CD4-positive, alpha-beta T cell treated with Interleukin-1 beta for 1 hour (primary cell): ENCODE measurements around the gene C19orf73.
"Not testable (repeated sequence)": the region's sequence is repeated elsewhere in the genome, so short reads cannot be mapped to it uniquely, and the experiment has no call there.

ENCODE experiments used
- DNase-seq, 2 donors: peaks; one replicate each; pipeline ENCODE4 v3.0.0-alpha.2; 2020 to 2022

C19orf73 gene

GRCh38 chr19:49148784-49149651, 30.1 kb upstream of the C19orf73 start:
- peak; percentile 86 for DNase-seq

DNA sequence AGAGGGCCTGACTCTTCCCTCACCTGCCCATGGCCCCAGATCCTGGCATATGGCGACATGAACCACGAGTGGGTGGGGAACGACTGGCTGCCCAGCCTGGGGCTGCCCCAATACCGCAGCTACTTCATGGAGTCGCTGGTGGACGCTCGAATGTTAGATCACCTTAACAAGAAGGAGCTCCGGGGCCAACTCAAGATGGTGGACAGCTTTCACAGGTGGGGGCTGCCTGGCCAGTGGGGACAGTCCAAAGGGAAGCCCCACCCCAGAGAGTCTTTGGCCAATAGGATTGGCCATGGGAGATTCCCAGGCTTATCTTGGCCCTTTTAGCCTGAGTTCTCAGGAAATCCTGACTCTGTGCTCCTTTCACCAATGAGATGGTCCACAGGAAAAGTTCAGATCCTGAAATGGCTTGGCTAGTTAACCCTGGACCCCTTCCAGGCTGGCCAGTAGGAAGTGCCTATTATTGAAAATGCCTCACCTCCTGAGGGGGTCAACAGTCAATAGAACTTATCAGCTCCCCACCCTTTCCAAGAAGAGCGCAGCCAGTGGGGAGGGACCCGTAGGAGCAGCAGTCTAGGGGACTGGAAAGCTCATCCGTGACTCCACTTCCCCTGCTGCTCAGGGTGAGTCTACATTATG, 29.2 kb upstream of the C19orf73 start:
- no peak for DNase-seq

GRCh38 chr19:49146408-49146770, 27.4 kb upstream of the C19orf73 start:
- DNase-seq = not testable (repeated sequence)

DNA sequence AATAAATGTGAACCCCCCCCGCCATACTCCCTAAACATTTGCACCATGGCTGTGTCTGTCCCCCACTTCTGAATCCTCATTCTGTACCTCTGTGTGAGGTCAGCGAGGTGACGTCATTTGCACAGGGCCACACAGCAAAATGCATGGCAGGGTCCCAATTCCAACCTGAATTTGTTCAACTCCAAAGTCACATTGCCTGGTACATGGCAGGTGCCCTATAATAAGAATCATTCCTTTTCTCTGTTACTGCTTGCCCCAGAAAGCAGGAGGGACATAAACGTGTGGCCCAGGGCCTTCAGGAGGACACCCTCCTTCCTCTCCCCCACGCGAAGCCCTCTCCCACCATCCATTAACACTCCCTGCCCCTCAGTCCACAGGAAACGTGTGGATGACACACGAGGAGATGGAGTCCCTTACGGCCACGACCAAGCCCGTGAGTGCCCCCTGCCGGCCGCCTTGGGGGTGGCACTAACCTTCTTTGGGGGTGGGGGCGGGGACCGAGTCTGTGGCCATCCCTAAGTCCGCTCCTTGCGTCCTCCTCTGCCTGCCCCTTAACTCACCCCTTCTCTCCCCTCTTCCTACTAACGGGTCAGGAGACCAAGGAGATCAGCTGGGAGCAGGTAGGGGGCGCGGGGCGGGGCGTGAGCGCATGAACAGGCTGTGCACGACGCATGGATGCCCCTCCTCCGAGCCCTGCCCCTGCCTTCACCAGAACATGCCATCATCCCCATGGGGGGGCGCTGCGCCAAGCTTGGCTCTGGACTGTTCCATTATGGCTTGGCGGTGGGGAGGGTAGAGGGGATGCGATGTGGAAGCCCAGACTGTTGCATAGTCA, 26.8 kb upstream of the C19orf73 start:
- peak; percentile 70 to 75 for DNase-seq

- peak; percentile 61 to 73 for DNase-seq
Observed at GRCh38 chr19:49142866-49143335, 24.0 kb upstream of the C19orf73 start.

GRCh38 chr19:49141352-49141751, 22.4 kb upstream of the C19orf73 start:
- DNase-seq = no peak

DNA sequence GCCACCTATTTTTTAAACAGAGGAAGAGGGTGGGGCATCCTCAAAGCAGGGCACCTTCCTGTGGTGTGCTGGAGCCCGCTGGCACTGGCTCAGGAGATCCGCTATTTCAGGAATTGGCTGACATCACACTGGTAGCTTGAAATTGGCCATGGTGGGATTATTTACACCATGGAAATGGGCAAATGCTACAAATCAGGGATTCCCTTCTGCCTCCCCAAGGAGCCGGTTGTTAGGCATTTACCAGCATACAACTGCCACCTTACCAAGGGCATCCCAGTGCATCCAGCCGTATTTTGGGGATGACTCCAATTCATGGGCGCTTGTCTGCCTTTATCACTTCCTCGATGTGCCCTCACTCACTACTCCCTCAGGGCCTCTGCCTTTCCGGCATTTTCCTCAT, 22.0 kb upstream of the C19orf73 start:
- DNase-seq = no peak

DNA sequence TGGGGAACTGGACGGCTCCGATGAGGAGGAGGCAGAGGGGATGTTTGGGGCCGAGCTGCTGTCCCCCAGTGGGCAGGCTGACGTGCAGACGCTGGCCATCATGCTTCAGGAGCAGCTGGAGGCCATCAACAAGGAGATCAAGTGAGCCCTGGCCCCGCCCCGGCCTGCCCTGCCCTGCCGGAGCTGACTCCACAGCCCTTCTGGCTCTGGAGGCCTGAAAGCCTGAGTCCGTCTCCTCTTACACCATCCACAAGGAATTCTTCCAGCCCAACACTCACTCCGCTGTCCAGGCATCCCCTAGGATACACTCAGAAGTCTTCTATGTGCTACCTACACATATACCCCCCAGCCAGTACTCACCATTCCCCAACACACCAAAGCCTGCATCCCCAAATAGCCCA, 17.8 kb upstream of the C19orf73 start:
- no peak for DNase-seq

DNA sequence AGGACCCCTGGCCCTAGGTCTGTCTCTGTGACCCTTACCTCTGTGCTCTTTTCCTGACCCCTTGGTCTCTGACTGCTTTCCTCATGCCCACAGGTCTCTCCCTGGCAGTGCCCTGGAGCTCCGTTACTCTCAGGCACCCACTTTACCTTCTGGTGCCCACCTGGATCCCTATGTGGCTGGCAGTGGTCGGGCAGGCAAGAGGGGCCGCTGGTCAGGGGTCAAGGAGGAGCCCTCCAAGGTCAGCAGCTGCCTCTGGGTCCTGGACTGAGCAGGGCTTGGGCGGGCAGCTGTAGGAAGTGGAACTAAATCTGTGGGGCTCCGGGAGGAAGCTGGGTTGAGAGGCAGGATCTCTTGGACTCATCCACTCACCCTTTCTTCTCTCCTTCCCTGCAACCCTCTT, 16.7 kb upstream of the C19orf73 start:
- DNase-seq = no peak

DNA sequence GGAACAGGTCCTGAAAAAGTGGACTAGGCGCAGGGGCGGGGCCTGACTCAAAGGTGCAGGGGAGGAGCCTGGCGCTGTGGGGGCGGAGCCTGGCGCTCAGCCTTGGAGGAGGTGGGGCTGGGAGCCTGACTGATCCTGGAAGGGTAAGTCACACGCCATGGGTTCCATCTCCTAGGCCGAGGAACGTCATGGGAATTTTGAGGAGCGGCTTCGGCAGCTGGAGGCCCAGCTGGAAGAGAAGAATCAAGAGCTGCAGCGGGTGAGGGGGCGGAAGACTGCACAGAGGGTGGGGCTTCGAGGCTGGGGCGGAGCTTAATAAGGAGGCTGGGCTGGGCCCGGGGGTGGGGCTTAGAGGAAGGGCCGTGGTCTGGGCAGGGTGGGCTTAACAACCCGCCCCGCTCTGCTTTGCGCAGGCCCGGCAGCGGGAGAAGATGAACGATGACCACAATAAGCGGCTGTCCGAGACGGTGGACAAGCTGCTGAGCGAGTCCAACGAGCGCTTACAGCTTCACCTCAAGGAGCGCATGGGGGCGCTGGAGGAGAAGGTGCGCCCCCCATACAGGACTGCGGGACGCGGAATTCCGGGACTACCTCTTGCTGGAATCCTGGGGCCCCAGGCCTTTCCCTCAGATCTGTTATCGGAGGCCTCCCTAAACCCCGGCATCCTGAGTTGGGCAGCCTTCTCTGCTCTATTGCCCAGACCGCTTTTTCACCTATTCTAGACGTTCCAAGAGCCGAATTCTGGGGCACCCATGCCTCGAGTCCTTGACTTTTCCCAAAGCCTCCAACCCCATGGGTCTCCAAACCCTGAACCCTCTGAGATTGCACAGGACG, 14.9 kb upstream of the C19orf73 start:
- DNase-seq = peak; percentile 50 to 58

DNA sequence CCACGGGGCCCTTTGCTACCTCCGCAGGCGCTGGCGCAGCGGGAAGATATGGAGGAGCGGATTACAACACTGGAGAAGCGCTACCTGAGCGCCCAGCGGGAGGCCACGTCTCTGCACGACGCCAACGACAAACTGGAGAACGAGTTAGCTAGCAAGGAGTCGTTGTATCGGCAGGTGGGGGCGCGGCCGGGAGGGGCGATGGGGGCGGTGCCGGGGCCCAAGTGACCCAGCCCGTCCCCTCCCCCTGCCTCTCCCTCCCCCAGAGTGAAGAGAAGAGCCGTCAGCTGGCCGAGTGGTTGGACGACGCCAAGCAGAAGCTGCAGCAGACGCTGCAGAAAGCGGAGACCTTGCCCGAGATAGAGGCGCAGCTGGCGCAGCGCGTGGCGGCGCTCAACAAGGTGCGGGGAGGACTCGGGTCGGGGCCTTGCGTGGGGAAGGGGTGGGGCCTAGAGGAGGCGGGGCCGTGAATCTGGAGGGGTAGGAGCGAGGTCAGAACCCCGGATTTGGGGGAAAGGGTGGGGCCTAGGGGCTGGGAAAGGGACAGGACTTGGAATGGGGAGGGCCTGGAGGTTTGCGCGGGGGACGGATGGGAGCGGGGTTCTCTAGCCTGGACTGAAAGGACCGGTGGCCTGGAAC, 14.1 kb upstream of the C19orf73 start:
- DNase-seq = peak; percentile 42 to 45

DNA sequence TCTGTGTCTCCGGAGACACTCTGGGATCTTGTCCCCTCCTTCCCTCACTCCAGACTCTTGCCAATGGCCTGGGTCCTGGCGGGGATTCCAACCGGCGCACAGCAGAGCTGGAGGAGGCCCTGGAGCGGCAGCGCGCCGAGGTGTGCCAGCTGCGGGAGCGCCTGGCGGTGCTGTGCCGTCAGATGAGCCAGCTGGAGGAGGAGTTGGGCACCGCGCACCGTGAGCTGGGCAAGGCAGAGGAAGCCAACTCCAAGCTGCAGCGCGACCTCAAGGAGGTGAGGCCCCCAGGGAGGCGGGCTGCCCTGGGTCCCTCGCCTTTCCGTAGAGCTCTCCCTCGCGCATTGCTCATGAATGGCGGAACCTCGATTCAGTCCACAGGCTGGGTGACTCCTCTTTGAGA, 11.4 kb upstream of the C19orf73 start:
- DNase-seq = no peak

- no peak for DNase-seq
Observed at GRCh38 chr19:49129238-49129583, 10.3 kb upstream of the C19orf73 start.

DNA sequence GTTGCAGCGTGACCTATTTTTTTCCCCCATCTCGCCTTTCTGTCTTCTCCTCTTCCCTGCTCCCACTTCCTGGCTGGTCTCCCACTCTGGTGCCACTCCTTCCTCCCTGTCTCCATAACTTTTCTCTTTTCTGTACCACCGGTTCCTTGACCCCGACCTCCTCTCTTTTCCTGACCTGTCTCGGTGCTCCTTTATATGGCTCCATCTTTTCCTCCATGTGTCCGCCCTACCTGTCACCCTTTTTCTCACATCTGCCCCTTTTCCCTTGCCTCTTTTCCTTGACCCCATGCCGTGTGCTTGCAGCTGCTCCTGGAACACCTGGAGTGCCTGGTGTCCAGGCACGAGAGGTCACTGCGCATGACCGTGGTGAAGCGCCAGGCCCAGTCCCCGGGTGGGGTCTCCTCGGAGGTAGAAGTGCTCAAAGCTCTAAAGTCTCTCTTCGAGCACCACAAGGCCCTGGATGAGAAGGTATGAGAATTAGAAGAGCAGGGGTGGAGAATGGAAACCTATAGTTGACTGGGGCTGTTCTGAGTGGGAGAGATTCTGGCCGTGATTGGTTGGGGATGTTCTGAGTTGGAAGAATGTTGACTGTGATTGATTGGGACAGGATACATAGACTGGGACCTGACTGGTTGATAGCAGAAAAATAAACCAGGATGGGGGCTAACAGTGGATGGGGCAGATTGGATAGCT, 9.7 kb upstream of the C19orf73 start:
- DNase-seq = no peak

- DNase-seq = peak; percentile 95 to 96
Observed at GRCh38 chr19:49127674-49128544, 9.0 kb upstream of the C19orf73 start.

DNA sequence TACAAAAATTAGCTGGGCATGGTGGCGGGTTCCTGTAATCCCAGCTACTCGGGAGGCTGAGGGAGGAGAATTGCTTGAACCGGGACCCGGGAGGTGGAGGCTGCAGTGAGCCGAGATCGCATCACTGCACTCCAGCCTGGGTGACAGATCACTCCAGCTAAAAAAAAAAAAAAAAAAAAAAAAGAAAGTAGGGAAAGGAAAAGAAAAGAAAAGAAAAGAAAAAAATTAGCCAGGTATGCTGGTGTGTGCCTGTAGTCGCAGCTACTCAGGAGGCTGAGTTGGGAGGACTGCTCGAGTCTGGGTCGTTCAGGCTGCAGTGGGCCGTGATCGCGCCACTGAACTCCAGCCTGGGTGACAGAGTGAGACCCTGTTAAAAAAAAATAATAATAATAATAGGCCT, 8.3 kb upstream of the C19orf73 start:
- DNase-seq = not testable (repeated sequence)

DNA sequence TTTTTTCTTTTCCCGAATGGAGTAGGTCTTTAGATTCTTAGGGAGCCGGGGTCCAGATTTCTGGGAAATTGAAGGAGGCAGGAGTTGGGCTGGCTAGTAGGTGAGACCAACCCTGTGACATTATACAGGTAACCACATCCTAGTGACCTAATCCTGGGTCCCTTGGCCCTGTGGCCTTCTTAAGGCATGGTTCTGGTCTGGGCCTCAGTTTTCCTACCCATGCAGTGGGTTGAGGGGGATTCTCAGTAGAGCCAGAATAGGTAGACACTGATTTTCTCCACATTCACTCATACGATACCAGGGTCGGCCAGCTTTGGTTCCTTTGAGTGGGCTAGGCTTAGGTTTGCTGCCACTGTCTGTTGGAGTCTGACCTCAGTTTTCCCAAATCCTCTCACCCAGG, 7.6 kb upstream of the C19orf73 start:
- DNase-seq = no peak

DNA sequence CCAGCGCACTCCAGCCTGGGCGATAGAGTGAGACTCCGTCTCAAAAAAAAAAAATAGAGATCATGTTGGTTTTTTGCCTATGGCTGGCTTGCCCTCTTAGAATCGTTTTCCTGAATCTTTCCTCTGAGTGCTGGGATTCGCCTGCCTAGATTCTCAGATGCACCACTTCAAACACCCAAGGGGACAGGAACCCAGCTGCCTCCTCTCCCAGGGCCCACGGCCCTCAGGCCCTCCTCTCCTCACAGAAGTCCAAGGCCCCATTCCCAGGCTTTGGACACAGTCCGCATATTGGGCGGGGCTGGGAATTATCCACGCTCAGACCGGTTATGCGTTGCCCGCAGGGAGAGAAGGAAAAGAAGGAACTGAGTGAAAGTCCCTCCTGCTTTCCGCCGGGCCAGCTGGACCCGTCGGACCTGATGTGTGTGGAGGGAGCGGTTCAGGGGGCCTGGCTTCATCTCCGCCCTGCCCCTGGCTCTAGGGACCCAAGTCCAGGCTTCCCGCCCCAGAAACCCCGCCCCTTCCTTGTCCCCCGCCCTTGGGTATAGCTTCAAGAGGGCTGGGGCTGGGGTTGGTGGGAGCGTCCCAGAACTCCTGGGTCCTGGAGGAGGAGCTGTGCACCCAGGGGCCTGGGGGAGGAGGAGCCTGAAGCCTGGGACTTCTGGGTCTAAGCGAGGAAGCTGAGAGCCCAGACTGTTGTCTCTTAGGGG, 6.2 kb upstream of the C19orf73 start:
- no peak for DNase-seq

DNA sequence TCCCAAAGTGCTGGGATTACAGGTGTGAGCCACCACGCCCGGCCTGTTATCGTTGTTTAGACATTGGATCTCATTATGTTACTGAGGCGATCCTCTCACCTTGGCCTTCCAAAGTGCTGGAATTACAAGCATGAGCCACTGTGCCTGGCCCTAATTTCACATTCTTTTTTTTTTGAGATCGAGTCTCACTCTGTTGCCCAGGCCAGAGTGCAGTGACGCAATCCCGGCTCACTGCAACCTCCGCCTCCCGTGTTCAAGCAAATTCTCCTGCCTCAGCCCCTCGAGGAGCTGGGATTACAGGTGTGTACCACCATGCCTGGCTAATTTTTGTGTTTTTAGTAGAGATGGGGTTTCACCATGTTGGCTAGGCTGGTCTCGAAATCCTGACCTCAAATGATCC, 4.3 kb upstream of the C19orf73 start:
- not testable (repeated sequence) for DNase-seq

DNA sequence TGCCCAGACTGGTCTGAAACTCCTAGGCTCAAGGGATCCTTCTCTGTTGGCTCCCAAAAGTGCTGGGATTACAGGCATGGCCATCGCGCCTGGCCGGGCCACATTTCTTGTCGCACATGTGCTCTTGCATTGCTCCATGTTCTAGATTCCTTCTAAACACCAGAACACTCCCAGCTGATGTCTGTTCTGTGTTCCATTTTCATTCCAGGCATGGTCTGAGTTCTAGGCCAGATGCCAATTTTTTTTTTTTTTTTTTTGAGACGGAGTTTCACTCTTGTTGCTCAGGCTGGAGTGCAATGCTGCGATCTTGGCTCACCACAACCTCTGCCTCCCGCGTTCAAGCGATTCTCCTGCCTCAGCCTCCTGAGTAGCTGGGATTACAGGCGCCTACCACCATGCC, 2.9 kb upstream of the C19orf73 start:
- DNase-seq = not testable (repeated sequence)
